Measurements from ENCODE around the gene SNX2. TPM values are rescaled to one million over a fixed set of nuclear protein-coding genes. Genes with fewer than 3 reads are reported as not detected.

Gene SNX2
- total and polyA plus RNA-seq, 9 of the 15 experiments (the other 6 are each of a cell fraction or from before 2014, with no cell fraction given) = 35.2 to 86.0 (median 58.1) TPM

DNA sequence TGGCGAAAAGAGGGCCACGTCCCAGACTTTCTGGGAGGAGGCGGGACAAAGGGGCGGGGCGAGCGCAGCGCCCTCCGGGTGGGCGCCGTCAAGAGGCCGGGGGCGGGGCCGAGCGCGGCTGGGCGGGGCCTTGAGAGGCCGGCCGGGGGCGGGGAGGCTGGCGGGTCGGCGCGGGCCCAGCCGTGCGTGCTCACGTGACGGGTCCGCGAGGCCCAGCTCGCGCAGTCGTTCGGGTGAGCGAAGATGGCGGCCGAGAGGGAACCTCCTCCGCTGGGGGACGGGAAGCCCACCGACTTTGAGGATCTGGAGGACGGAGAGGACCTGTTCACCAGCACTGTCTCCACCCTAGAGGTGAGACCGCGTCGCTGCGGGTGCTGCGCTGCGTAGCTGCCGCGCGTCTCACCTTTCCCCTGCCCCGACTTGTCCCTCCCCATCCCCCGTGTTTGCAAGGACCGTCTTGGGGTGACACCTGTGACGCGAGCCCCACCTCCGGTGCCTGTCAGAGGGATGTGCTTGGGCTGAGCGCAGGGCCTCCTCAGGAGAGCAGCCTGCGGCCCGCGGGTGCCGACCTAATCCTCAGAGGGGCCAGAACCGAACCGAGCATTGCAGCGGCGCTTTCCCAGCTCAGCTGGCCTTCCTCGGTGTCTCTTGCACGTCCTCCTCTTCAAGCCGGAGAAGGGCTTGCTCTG is at the start of gene SNX2 (continued):
- TF ChIP-seq MTA1 (IDR thresholded peaks at IDR 0.05; ENCODE audit: borderline replicate concordance) (no peak), SETDB1 (IDR thresholded peaks at IDR 0.05; ENCODE audit: low read length) (no peak), ZSCAN29 (IDR thresholded peaks at IDR 0.05) (no peak), ZNF551 (CRISPR knock-in tag; IDR thresholded peaks at IDR 0.05) (no peak), TEAD2 (tag; IDR thresholded peaks at IDR 0.05) (no peak), CCNT2 (IDR thresholded peaks at IDR 0.05; ENCODE audit: borderline replicate concordance, extremely low read depth, insufficient read length, low read depth, low read length) (peak; percentile 66), ZNF76 (CRISPR knock-in tag; IDR thresholded peaks at IDR 0.05; ENCODE audit: borderline replicate concordance) (no peak)
- TF ChIP-seq, protein P1, sequence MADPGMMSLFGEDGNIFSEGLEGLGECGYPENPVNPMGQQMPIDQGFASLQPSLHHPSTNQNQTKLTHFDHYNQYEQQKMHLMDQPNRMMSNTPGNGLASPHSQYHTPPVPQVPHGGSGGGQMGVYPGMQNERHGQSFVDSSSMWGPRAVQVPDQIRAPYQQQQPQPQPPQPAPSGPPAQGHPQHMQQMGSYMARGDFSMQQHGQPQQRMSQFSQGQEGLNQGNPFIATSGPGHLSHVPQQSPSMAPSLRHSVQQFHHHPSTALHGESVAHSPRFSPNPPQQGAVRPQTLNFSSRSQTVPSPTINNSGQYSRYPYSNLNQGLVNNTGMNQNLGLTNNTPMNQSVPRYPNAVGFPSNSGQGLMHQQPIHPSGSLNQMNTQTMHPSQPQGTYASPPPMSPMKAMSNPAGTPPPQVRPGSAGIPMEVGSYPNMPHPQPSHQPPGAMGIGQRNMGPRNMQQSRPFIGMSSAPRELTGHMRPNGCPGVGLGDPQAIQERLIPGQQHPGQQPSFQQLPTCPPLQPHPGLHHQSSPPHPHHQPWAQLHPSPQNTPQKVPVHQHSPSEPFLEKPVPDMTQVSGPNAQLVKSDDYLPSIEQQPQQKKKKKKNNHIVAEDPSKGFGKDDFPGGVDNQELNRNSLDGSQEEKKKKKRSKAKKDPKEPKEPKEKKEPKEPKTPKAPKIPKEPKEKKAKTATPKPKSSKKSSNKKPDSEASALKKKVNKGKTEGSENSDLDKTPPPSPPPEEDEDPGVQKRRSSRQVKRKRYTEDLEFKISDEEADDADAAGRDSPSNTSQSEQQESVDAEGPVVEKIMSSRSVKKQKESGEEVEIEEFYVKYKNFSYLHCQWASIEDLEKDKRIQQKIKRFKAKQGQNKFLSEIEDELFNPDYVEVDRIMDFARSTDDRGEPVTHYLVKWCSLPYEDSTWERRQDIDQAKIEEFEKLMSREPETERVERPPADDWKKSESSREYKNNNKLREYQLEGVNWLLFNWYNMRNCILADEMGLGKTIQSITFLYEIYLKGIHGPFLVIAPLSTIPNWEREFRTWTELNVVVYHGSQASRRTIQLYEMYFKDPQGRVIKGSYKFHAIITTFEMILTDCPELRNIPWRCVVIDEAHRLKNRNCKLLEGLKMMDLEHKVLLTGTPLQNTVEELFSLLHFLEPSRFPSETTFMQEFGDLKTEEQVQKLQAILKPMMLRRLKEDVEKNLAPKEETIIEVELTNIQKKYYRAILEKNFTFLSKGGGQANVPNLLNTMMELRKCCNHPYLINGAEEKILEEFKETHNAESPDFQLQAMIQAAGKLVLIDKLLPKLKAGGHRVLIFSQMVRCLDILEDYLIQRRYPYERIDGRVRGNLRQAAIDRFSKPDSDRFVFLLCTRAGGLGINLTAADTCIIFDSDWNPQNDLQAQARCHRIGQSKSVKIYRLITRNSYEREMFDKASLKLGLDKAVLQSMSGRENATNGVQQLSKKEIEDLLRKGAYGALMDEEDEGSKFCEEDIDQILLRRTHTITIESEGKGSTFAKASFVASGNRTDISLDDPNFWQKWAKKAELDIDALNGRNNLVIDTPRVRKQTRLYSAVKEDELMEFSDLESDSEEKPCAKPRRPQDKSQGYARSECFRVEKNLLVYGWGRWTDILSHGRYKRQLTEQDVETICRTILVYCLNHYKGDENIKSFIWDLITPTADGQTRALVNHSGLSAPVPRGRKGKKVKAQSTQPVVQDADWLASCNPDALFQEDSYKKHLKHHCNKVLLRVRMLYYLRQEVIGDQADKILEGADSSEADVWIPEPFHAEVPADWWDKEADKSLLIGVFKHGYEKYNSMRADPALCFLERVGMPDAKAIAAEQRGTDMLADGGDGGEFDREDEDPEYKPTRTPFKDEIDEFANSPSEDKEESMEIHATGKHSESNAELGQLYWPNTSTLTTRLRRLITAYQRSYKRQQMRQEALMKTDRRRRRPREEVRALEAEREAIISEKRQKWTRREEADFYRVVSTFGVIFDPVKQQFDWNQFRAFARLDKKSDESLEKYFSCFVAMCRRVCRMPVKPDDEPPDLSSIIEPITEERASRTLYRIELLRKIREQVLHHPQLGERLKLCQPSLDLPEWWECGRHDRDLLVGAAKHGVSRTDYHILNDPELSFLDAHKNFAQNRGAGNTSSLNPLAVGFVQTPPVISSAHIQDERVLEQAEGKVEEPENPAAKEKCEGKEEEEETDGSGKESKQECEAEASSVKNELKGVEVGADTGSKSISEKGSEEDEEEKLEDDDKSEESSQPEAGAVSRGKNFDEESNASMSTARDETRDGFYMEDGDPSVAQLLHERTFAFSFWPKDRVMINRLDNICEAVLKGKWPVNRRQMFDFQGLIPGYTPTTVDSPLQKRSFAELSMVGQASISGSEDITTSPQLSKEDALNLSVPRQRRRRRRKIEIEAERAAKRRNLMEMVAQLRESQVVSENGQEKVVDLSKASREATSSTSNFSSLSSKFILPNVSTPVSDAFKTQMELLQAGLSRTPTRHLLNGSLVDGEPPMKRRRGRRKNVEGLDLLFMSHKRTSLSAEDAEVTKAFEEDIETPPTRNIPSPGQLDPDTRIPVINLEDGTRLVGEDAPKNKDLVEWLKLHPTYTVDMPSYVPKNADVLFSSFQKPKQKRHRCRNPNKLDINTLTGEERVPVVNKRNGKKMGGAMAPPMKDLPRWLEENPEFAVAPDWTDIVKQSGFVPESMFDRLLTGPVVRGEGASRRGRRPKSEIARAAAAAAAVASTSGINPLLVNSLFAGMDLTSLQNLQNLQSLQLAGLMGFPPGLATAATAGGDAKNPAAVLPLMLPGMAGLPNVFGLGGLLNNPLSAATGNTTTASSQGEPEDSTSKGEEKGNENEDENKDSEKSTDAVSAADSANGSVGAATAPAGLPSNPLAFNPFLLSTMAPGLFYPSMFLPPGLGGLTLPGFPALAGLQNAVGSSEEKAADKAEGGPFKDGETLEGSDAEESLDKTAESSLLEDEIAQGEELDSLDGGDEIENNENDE (IDR thresholded peaks at IDR 0.05; ENCODE audit: low read depth, low read length) = no peak
- TF ChIP-seq, protein P2, sequence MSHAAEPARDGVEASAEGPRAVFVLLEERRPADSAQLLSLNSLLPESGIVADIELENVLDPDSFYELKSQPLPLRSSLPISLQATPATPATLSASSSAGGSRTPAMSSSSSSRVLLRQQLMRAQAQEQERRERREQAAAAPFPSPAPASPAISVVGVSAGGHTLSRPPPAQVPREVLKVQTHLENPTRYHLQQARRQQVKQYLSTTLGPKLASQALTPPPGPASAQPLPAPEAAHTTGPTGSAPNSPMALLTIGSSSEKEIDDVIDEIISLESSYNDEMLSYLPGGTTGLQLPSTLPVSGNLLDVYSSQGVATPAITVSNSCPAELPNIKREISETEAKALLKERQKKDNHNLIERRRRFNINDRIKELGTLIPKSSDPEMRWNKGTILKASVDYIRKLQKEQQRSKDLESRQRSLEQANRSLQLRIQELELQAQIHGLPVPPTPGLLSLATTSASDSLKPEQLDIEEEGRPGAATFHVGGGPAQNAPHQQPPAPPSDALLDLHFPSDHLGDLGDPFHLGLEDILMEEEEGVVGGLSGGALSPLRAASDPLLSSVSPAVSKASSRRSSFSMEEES (CRISPR knock-in tag; IDR thresholded peaks at IDR 0.05) = peak; percentile 88
- TF ChIP-seq, protein P3, sequence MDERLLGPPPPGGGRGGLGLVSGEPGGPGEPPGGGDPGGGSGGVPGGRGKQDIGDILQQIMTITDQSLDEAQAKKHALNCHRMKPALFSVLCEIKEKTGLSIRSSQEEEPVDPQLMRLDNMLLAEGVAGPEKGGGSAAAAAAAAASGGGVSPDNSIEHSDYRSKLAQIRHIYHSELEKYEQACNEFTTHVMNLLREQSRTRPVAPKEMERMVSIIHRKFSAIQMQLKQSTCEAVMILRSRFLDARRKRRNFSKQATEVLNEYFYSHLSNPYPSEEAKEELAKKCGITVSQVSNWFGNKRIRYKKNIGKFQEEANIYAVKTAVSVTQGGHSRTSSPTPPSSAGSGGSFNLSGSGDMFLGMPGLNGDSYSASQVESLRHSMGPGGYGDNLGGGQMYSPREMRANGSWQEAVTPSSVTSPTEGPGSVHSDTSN (CRISPR knock-in tag; IDR thresholded peaks at IDR 0.05; ENCODE audit: low read depth) = no peak
- TF ChIP-seq, protein P3 (tag; conservative IDR thresholded peaks at IDR 0.05; ENCODE audit: low read depth) = no peak

Data from K562 (cell line).